BLaER1 (cell line): ENCODE data around the gene TMC1.
"Not testable (repeated sequence)": the region's sequence is repeated elsewhere in the genome, so short reads cannot be mapped to it uniquely, and the experiment has no call there.

Experiments
- H3K27ac ChIP-seq: shearing (Covaris generic); formaldehyde crosslinking; 2 replicates; pipeline ENCODE4 v1.8.1; 2022
- H3K27me3 ChIP-seq: shearing (Covaris generic); formaldehyde crosslinking; 2 replicates; pipeline ENCODE4 v1.8.1; 2022
- H3K36me3 ChIP-seq: shearing (Covaris generic); formaldehyde crosslinking; 2 replicates; pipeline ENCODE4 v1.8.1; 2022
- H3K4me1 ChIP-seq: shearing (Covaris generic); formaldehyde crosslinking; 2 replicates; pipeline ENCODE4 v1.8.1; 2022
- H3K4me2 ChIP-seq: shearing (Covaris generic); formaldehyde crosslinking; 2 replicates; pipeline ENCODE4 v1.8.1; 2022
- H3K4me3 ChIP-seq: shearing (Covaris generic); formaldehyde crosslinking; 2 replicates; pipeline ENCODE4 v1.8.1; 2022
- H3K9ac ChIP-seq: shearing (Covaris generic); formaldehyde crosslinking; 2 replicates; pipeline ENCODE4 v1.8.1; 2022
- H3K9me3 ChIP-seq: shearing (Covaris generic); formaldehyde crosslinking; 2 replicates; pipeline ENCODE4 v1.8.1; 2022
- H4K20me1 ChIP-seq: shearing (Covaris generic); formaldehyde crosslinking; 2 replicates; pipeline ENCODE4 v1.8.1; 2022
- Cebpa-rat ChIP-seq: shearing (Covaris generic); IDR thresholded peaks from 2 replicates; pipeline ENCODE4 v1.8.1; 2022

The TMC1 gene

GRCh38 chr9:72485821-72486593 is 35.4 kb upstream of the TMC1 start:
- H3K36me3 ChIP-seq, result no peaks in the 10 kb centered on the region
- TF ChIP-seq Cebpa-rat, result no peak
- H3K4me1 ChIP-seq, result no peaks in the 10 kb centered on the region
- H3K27me3 ChIP-seq, result no peaks in the 10 kb centered on the region
- H3K27ac ChIP-seq, result no peak overlapping the region
- H3K4me3 ChIP-seq, result no peak overlapping the region
- H3K9ac ChIP-seq, result no peak overlapping the region
- no peak overlapping the region for H3K4me2 ChIP-seq
- no peaks in the 10 kb centered on the region for H3K9me3 ChIP-seq
- H4K20me1 ChIP-seq, result no peaks in the 10 kb centered on the region

DNA sequence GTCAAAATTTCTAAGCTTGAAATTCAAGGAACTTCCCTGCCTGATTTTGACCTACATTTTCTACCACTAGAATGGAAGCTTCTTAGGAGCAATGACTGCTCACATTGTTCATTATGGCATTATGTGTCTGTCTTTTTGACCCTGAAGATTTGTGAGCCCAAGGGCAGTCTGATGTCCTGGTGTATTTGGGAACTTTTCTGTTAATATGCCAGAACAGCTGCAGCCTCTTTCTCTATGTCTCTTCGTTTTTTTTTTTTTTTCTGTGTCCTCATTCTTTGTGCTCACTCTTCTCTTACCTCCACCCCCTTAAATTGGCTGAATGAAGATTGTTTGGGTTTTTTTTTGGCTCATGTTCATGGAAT is 34.8 kb upstream of the TMC1 start:
- Histone ChIP-seq H3K27me3 (no peaks in the 10 kb centered on the region), H3K4me1 (no peaks in the 10 kb centered on the region), H3K4me2 (no peak overlapping the region), H3K27ac (no peak overlapping the region), H3K9ac (no peak overlapping the region), H3K4me3 (no peak overlapping the region), H4K20me1 (no peaks in the 10 kb centered on the region), H3K36me3 (no peaks in the 10 kb centered on the region), H3K9me3 (no peaks in the 10 kb centered on the region)
- TF ChIP-seq Cebpa-rat, result no peak

GRCh38 chr9:72487665-72488064 is 33.7 kb upstream of the TMC1 start:
- not testable (repeated sequence) for H3K27ac ChIP-seq, H3K27me3 ChIP-seq, H4K20me1 ChIP-seq, H3K9ac ChIP-seq, H3K4me3 ChIP-seq, H3K36me3 ChIP-seq, H3K9me3 ChIP-seq, H3K4me1 ChIP-seq, H3K4me2 ChIP-seq

DNA sequence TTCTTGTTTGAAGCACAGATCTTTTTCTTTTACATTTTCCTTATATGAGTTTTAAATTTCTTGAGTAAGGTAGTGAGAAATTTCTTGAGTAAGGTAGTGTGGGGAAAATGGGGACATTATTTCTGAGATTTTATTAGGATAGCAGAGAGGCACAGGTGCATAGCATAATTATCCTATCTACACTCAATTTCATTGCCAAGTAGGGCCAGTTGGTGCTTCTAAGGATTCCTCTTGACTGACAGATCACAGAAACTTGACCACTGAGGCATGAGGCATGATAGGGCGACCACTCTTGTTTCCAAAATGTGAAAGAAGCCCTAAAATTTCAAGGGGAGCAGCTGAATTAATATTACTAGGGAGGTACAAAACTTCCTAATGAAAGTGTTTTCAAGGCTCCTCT is 31.4 kb upstream of the TMC1 start:
- no peaks in the 10 kb centered on the region for H4K20me1 ChIP-seq
- H3K9ac ChIP-seq, result no peak overlapping the region
- no peaks in the 10 kb centered on the region for H3K9me3 ChIP-seq

GRCh38 chr9:72491242-72491641 is 30.2 kb upstream of the TMC1 start:
- H3K27me3 ChIP-seq, result no peaks in the 10 kb centered on the region
- no peaks in the 10 kb centered on the region for H4K20me1 ChIP-seq
- H3K9me3 ChIP-seq, result no peaks in the 10 kb centered on the region
- no peaks in the 10 kb centered on the region for H3K36me3 ChIP-seq
- no peak overlapping the region for H3K4me3 ChIP-seq
- no peak overlapping the region for H3K9ac ChIP-seq
- H3K4me1 ChIP-seq, result no peaks in the 10 kb centered on the region
- TF ChIP-seq Cebpa-rat, result no peak
- no peak overlapping the region for H3K4me2 ChIP-seq
- H3K27ac ChIP-seq, result no peak overlapping the region

More for the DNA sequence above, 31.4 kb upstream of the TMC1 start:
- TF ChIP-seq Cebpa-rat, result no peak
- Histone ChIP-seq H3K27ac (no peak overlapping the region), H3K4me3 (no peak overlapping the region), H3K4me1 (no peaks in the 10 kb centered on the region), H3K4me2 (no peak overlapping the region), H3K27me3 (no peaks in the 10 kb centered on the region), H3K36me3 (no peaks in the 10 kb centered on the region)

DNA sequence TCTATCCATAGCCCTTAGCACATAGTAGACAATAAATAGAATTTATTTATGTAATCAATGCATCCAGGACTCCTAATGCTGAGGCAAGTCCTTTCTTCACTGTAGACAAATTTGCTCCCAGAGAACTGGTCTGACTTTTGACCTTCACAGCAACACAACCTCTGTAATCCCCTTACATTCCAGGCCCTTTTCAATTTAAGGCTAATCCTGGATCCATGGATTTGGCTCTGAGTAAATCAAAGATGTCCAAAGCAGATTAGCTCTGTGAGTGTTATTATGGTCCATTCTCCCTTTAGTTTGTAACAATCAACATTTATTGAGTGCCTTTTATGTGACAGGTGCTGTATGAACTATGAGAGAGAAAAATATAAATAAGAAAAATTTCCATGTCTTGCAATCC is 27.4 kb upstream of the TMC1 start:
- H3K4me2 ChIP-seq, result no peak overlapping the region
- no peak for TF ChIP-seq Cebpa-rat
- H4K20me1 ChIP-seq, result no peaks in the 10 kb centered on the region
- no peaks in the 10 kb centered on the region for H3K36me3 ChIP-seq
- no peaks in the 10 kb centered on the region for H3K4me1 ChIP-seq
- H3K9me3 ChIP-seq, result no peaks in the 10 kb centered on the region
- no peaks in the 10 kb centered on the region for H3K27me3 ChIP-seq
- H3K27ac ChIP-seq, result no peak overlapping the region
- H3K9ac ChIP-seq, result no peak overlapping the region
- H3K4me3 ChIP-seq, result no peak overlapping the region

- Histone ChIP-seq H4K20me1 (no peaks in the 10 kb centered on the region), H3K36me3 (no peaks in the 10 kb centered on the region), H3K27ac (no peak overlapping the region), H3K4me1 (no peaks in the 10 kb centered on the region), H3K4me3 (no peak overlapping the region), H3K9me3 (no peaks in the 10 kb centered on the region), H3K4me2 (no peak overlapping the region), H3K9ac (no peak overlapping the region), H3K27me3 (no peaks in the 10 kb centered on the region)
- TF ChIP-seq Cebpa-rat, result no peak
Observed at GRCh38 chr9:72497447-72498046, 23.9 kb upstream of the TMC1 start.

DNA sequence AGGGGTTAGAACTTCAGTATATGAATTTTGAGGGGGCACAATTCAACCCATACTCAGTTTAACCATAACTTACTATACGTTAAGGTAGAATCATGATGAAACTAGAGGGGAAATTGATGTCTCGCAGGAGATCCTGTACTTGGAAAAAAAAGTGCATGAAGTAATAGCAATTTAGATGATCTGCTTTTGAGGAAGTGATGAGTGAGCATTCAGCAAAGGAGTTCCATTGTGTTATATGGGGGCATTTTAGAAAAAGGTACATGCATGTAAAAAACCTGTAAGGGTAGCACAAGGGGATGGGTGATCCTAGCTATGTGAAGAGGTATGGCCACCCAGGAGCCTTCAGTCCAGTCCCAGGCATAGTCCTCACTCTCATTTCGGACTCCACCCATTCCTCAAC is 14.8 kb upstream of the TMC1 start:
- H3K4me1 ChIP-seq, result no peaks in the 10 kb centered on the region
- H3K4me2 ChIP-seq, result no peak overlapping the region
- H3K4me3 ChIP-seq, result no peak overlapping the region
- TF ChIP-seq Cebpa-rat, result no peak
- no peaks in the 10 kb centered on the region for H3K36me3 ChIP-seq
- H3K9me3 ChIP-seq, result no peaks in the 10 kb centered on the region
- H3K27ac ChIP-seq, result no peak overlapping the region
- no peaks in the 10 kb centered on the region for H4K20me1 ChIP-seq
- H3K27me3 ChIP-seq, result no peaks in the 10 kb centered on the region
- no peak overlapping the region for H3K9ac ChIP-seq

- Histone ChIP-seq H3K9ac (no peak overlapping the region), H3K4me2 (no peak overlapping the region), H3K4me3 (no peak overlapping the region), H3K27me3 (no peaks in the 10 kb centered on the region), H3K4me1 (no peaks in the 10 kb centered on the region), H3K9me3 (no peaks in the 10 kb centered on the region), H4K20me1 (no peaks in the 10 kb centered on the region), H3K36me3 (no peaks in the 10 kb centered on the region), H3K27ac (no peak overlapping the region)
- TF ChIP-seq Cebpa-rat, result no peak
Observed at GRCh38 chr9:72509053-72509452, 12.4 kb upstream of the TMC1 start.

DNA sequence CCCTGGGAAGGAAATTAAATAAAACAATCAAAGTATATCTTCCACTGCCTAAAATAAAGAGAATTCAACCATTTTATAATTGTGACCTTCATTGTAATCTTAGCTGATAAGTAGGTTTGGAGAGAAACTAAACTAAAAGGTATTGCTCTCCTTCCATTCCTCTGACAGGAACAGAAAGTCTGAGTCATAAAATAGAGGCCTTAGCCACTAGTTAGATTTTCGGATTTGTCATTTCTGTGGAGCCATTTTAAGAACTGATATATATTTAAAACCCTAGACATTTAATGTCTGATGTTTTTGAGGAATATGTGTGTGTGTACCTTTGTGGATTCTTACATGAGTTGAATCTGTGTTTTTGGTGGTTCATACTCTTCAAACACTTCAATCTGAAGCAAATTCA is 11.8 kb upstream of the TMC1 start:
- no peak overlapping the region for H3K9ac ChIP-seq
- no peaks in the 10 kb centered on the region for H4K20me1 ChIP-seq
- no peaks in the 10 kb centered on the region for H3K4me1 ChIP-seq
- H3K27ac ChIP-seq, result no peak overlapping the region
- H3K4me2 ChIP-seq, result no peak overlapping the region
- H3K4me3 ChIP-seq, result no peak overlapping the region
- H3K27me3 ChIP-seq, result no peaks in the 10 kb centered on the region
- H3K9me3 ChIP-seq, result no peaks in the 10 kb centered on the region
- H3K36me3 ChIP-seq, result no peaks in the 10 kb centered on the region
- TF ChIP-seq Cebpa-rat, result no peak

DNA sequence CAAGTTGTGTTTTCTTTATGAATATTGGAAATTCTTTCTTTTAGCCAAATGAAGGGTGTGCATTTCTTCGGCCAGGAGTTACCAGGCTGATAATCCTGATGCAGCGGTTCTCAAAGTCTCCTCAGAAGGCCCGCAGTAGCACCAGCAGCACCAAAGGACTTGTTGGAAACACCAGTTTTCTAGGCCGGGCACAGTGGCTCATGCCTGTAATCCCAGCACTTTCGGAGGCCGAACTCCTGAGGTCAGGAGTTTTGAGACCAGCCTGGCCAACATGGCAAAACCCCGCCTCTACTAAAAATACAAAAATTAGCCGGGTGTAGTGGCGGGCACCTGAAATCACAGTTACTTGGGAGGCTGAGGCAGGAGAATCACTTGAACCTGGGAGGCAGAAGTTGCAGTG is 397 bp upstream of the TMC1 start:
- H3K9ac ChIP-seq, H4K20me1 ChIP-seq, H3K4me2 ChIP-seq: not testable (repeated sequence)

More for the DNA sequence above, 397 bp upstream of the TMC1 start:
- H3K9me3 ChIP-seq, H3K4me3 ChIP-seq, H3K36me3 ChIP-seq, H3K27me3 ChIP-seq, H3K27ac ChIP-seq, H3K4me1 ChIP-seq: not testable (repeated sequence)
